Tibial artery (tissue), 4 donors: Measurements from ENCODE around the gene ARRB1.

ENCODE experiments used
- DNase-seq, 2 donors: peaks; one replicate each; pipeline ENCODE4 v3.0.0-alpha.2; 2019
- H3K27ac ChIP-seq, 2 donors: fragments of 200-600 bp; sonication (generic) in 1 of 2; 1 replicate in 1 of 2; 2 replicates in 1 of 2; pipeline ENCODE4 v1.5.1; 2018 to 2019; ENCODE audit warnings: mild to moderate bottlenecking in 1 of 2
- H3K27me3 ChIP-seq, 2 donors: fragments of 200-600 bp; sonication (generic) in 1 of 2; one replicate each; pipeline versions ENCODE4 v1.5.1 to v1.6.0; 2016 to 2019
- H3K36me3 ChIP-seq, 3 donors: fragments of 200-600 bp; sonication (generic) in 2 of 3; one replicate each; pipeline ENCODE4 v1.5.1; 2016 to 2019; ENCODE audit warnings: mild to moderate bottlenecking in 2 of 3
- H3K4me1 ChIP-seq, 4 donors: fragments of 200-600 bp; sonication (generic) in 2 of 4; 1 replicate in 3 of 4; 2 replicates in 1 of 4; pipeline ENCODE4 v1.5.1; 2016 to 2019
- H3K4me3 ChIP-seq, 2 donors: fragments of 200-600 bp; sonication (generic) in 1 of 2; 1 replicate in 1 of 2; 2 replicates in 1 of 2; pipeline ENCODE4 v1.5.1; 2018 to 2019; ENCODE audit warnings: mild to moderate bottlenecking in 2 of 2
- H3K9me3 ChIP-seq, 3 donors: fragments of 200-600 bp; sonication (generic) in 1 of 3; one replicate each; pipeline ENCODE4 v1.5.1; 2016 to 2019
- CTCF ChIP-seq, 2 experiments: fragments of 200-600 bp in 1 of 2; fragments of 450-650 bp in 1 of 2; IDR thresholded peaks; one replicate each; pipeline ENCODE4 v1.5.1; 2017 to 2019; ENCODE audit warnings: antibody characterized with exemption in 2 of 2, mild to moderate bottlenecking in 1 of 2, moderate library complexity in 1 of 2
- intact Hi-C: fragments of 100-400 bp; cut with DNase I; formaldehyde crosslinking; loops from one replicate; pipeline ENCODE4 v1.15.0; 2023; ENCODE audit warnings: low total_unique reads

Gene ARRB1

GRCh38 chr11:75261902-75262361, 89.5 kb downstream of the ARRB1 start:
- peaks cover 0 to 6% (median 0%) of the 10 kb centered on the region in 4 donors for H3K4me1 ChIP-seq
- no peak overlapping the region for H3K27ac ChIP-seq

GRCh38 chr11:75260396-75261170, 90.9 kb downstream of the ARRB1 start:
- Histone ChIP-seq H3K9me3 (no peaks in the 10 kb centered on the region), H3K27me3 (peaks cover 0 to 14% of the 10 kb centered on the region in 2 donors), H3K4me3 (no peak overlapping the region), H3K27ac (no peak overlapping the region), H3K4me1 (peaks cover 0 to 6% (median 0%) of the 10 kb centered on the region in 4 donors), H3K36me3 (peaks cover 0 to under 1% (median 0%) of the 10 kb centered on the region in 3 donors)
- intact Hi-C loops = no loop called here
- DNase-seq = peak in 1 of 2 donors; percentile 56
- no peak for TF ChIP-seq CTCF (IDR thresholded peaks at IDR 0.05)

More at GRCh38 chr11:75261902-75262361, 89.5 kb downstream of the ARRB1 start:
- H3K27me3 ChIP-seq = peaks cover 0 to 14% of the 10 kb centered on the region in 2 donors
- peaks cover 0 to 11% (median 1%) of the 10 kb centered on the region in 3 donors for H3K36me3 ChIP-seq
- DNase-seq = peak in 1 of 2 donors; percentile 58
- no peaks in the 10 kb centered on the region for H3K9me3 ChIP-seq
- intact Hi-C loops = no loop called here
- H3K4me3 ChIP-seq = no peak overlapping the region
- TF ChIP-seq CTCF (IDR thresholded peaks at IDR 0.05) = no peak

- intact Hi-C loops = loop anchor here (10.0 kb wide), 1 partner anchor 330 kb away; no protein-coding TSS in a partner anchor
- TF ChIP-seq CTCF (IDR thresholded peaks at IDR 0.05) = no peak
- H3K27me3 ChIP-seq = peaks cover 0 to 15% of the 10 kb centered on the region in 2 donors
- H3K36me3 ChIP-seq = no peaks in the 10 kb centered on the region
- H3K4me1 ChIP-seq = no peaks in the 10 kb centered on the region
- H3K9me3 ChIP-seq = peaks cover 0 to 6% (median 3%) of the 10 kb centered on the region in 3 donors
- DNase-seq = no peak
- no peak overlapping the region for H3K4me3 ChIP-seq
- H3K27ac ChIP-seq = no peak overlapping the region
Measured at GRCh38 chr11:75254326-75254725, 97.1 kb downstream of the ARRB1 start.

- Histone ChIP-seq H3K9me3 (peaks cover 0 to 6% (median 3%) of the 10 kb centered on the region in 3 donors), H3K27me3 (peaks cover 0 to 30% of the 10 kb centered on the region in 2 donors), H3K4me1 (no peaks in the 10 kb centered on the region), H3K4me3 (no peak overlapping the region), H3K27ac (no peak overlapping the region), H3K36me3 (no peaks in the 10 kb centered on the region)
- intact Hi-C loops = loop anchor here (10.0 kb wide), 1 partner anchor 325 kb away; no protein-coding TSS in a partner anchor
- no peak for TF ChIP-seq CTCF (IDR thresholded peaks at IDR 0.05)
- peak; percentile 1 to 17 for DNase-seq
Measured at GRCh38 chr11:75249704-75250103, 101.8 kb downstream of the ARRB1 start.

- Histone ChIP-seq H3K27ac (no peak overlapping the region), H3K36me3 (no peaks in the 10 kb centered on the region), H3K4me1 (no peaks in the 10 kb centered on the region), H3K4me3 (no peak overlapping the region), H3K9me3 (peaks cover 0 to 6% (median 3%) of the 10 kb centered on the region in 3 donors), H3K27me3 (peaks cover 0 to 38% of the 10 kb centered on the region in 2 donors)
- intact Hi-C loops = no loop called here
- DNase-seq = no peak
- TF ChIP-seq CTCF (IDR thresholded peaks at IDR 0.05) = no peak
Measured at GRCh38 chr11:75248924-75249256, 102.6 kb downstream of the ARRB1 start.
